BJ (cell line): ENCODE data around the gene RPL26. TPM values are rescaled to one million over a fixed set of nuclear protein-coding genes. Genes with fewer than 3 reads are reported as not detected.

Experiments
- CTCF ChIA-PET: fragments of 350-600 bp; formaldehyde crosslinking; extraction: SDS; loops from one replicate; lab custom pipeline; 2021; ENCODE audit warnings: antibody characterized with exemption, inconsistent platforms; lab: Yijun Ruan, JAX
- POLR2A ChIA-PET: fragments of 300-600 bp; sonication (Branson Sonifier 250); formaldehyde crosslinking; extraction: SDS; loops from one replicate; lab custom pipeline; 2021; ENCODE audit warnings: antibody characterized with exemption; lab: Charles Lee
- DNase-seq: peaks from one replicate; pipeline ENCODE4 v3.0.0-alpha.2; 2011; ENCODE audit warnings: low read depth
- H3K27me3 ChIP-seq: 2 replicates; pipeline ENCODE4 v1.6.0; 2011; ENCODE audit warnings: low read length; ENCODE audit not compliant: control insufficient read depth, insufficient read depth
- H3K36me3 ChIP-seq: 2 replicates; pipeline ENCODE4 v1.5.1; 2011; ENCODE audit warnings: low read length; ENCODE audit not compliant: control insufficient read depth, insufficient read depth
- H3K4me3 ChIP-seq: 2 replicates; pipeline ENCODE4 v1.5.1; 2011; ENCODE audit warnings: low read depth, mild to moderate bottlenecking, control low read depth, low read length
- CTCF ChIP-seq: IDR thresholded peaks from 2 replicates; pipeline ENCODE4 v1.5.1; 2011; ENCODE audit warnings: low read depth, mild to moderate bottlenecking, control low read depth, inconsistent platforms, low read length, moderate library complexity; ENCODE audit not compliant: insufficient read depth
- polyA plus RNA-seq: library from polyadenylated mRNA; depleted of rRNA; stranded (reverse); fragments of >200 nt; gene quantifications from 2 replicates; pipeline ENCODE4 v1.2.3, GENCODE V29; 2011

RPL26 gene
- polyA plus RNA-seq, 1 experiment: 2,021 TPM

- no peaks in the 10 kb centered on the region for H3K36me3 ChIP-seq
- H3K27me3 ChIP-seq: peaks cover 6% of the 10 kb centered on the region
- DNase-seq: no peak
- ChIA-PET CTCF (interaction anchor here (1.0 to 2.5 kb wide), 4 partner anchors 10 to 364 kb away, joined by 3 to 16 read pairs (median 5); no protein-coding TSS in a partner anchor), POLR2A (no interaction called here)
- no peak for TF ChIP-seq CTCF
- H3K4me3 ChIP-seq: no peak overlapping the region
Observed at GRCh38 chr17:8421571-8421970, 38.6 kb upstream of the RPL26 start.

- no peak for DNase-seq
Observed at GRCh38 chr17:8420041-8420934, 37.3 kb upstream of the RPL26 start.

GRCh38 chr17:8419305-8419704 lies 36.3 kb upstream of the RPL26 start:
- Histone ChIP-seq H3K27me3 (peaks cover 6% of the 10 kb centered on the region), H3K36me3 (no peaks in the 10 kb centered on the region), H3K4me3 (no peak overlapping the region)
- DNase-seq: no peak
- ChIA-PET CTCF (interaction anchor here (2.5 kb wide), 1 partner anchor 9 kb away, joined by 16 read pairs; no protein-coding TSS in a partner anchor), POLR2A (no interaction called here)
- no peak for TF ChIP-seq CTCF

More at GRCh38 chr17:8420041-8420934, 37.3 kb upstream of the RPL26 start:
- no peak overlapping the region for H3K4me3 ChIP-seq
- no peaks in the 10 kb centered on the region for H3K36me3 ChIP-seq
- POLR2A ChIA-PET: no interaction called here
- CTCF ChIA-PET: interaction anchor here (0.6 to 2.5 kb wide), 5 partner anchors 9 to 475 kb away, joined by 3 to 16 read pairs (median 4); no protein-coding TSS in a partner anchor
- no peak for TF ChIP-seq CTCF
- peaks cover 6% of the 10 kb centered on the region for H3K27me3 ChIP-seq

GRCh38 chr17:8418471-8418870 lies 35.5 kb upstream of the RPL26 start:
- DNase-seq: no peak
- Histone ChIP-seq H3K36me3 (no peaks in the 10 kb centered on the region), H3K4me3 (no peak overlapping the region), H3K27me3 (peaks cover 4% of the 10 kb centered on the region)
- no peak for TF ChIP-seq CTCF
- ChIA-PET CTCF (interaction anchor here (0.5 kb wide), 1 partner anchor 36 kb away, joined by 3 read pairs; the partner anchor contains the start of gene RPL26), POLR2A (no interaction called here)

GRCh38 chr17:8417806-8418205 lies 34.8 kb upstream of the RPL26 start:
- H3K4me3 ChIP-seq: no peak overlapping the region
- no peak for TF ChIP-seq CTCF
- ChIA-PET CTCF (interaction anchor here (0.6 kb wide), 1 partner anchor 1075 kb away, joined by 3 read pairs; no protein-coding TSS in a partner anchor), POLR2A (no interaction called here)
- DNase-seq: no peak
- H3K27me3 ChIP-seq: peaks cover 5% of the 10 kb centered on the region; the same call in 1 of the 2 replicates
- H3K36me3 ChIP-seq: no peaks in the 10 kb centered on the region
